GM23338 (cell line): ENCODE data around the gene MRPL1. TPM values are rescaled to one million over a fixed set of nuclear protein-coding genes. Genes with fewer than 3 reads are reported as not detected.

Source experiments
- ATAC-seq: fragments of 200-7000 bp; cut with Tn5 transposase; 3 replicates; pipeline ENCODE4 v1.9.1; 2020
- DNase-seq: peaks from one replicate; pipeline ENCODE4 v3.0.0-alpha.2; 2015; ENCODE audit warnings: low spot score
- H2AFZ ChIP-seq: fragments of 200-600 bp; sonication (generic); 2 replicates; pipeline ENCODE4 v1.8.0; 2016; ENCODE audit warnings: antibody characterized with exemption, mild to moderate bottlenecking, moderate library complexity
- H3F3A ChIP-seq: fragments of 200-600 bp; sonication (generic); replicated peaks from 2 replicates; pipeline ENCODE4 v1.8.0; 2017; ENCODE audit warnings: antibody characterized with exemption, mixed run types, low read depth
- H3K27ac ChIP-seq: fragments of 200-600 bp; sonication (generic); 2 replicates; pipeline ENCODE4 v1.6.1; 2016; ENCODE audit warnings: low read depth
- H3K27me3 ChIP-seq: fragments of 200-600 bp; sonication (generic); 2 replicates; pipeline ENCODE4 v1.8.0; 2016; ENCODE audit warnings: mild to moderate bottlenecking, mixed run types, moderate library complexity; ENCODE audit not compliant: insufficient read depth
- H3K36me3 ChIP-seq: fragments of 200-600 bp; sonication (generic); 2 replicates; pipeline ENCODE4 v1.8.0; 2016; ENCODE audit warnings: mild to moderate bottlenecking; ENCODE audit not compliant: insufficient read depth
- H3K4me1 ChIP-seq: fragments of 200-600 bp; sonication (generic); 2 replicates; pipeline ENCODE4 v1.8.0; 2016; ENCODE audit warnings: mild to moderate bottlenecking, moderate library complexity; ENCODE audit not compliant: insufficient read depth
- H3K4me2 ChIP-seq: fragments of 200-600 bp; sonication (generic); 2 replicates; pipeline ENCODE4 v1.7.1; 2017; ENCODE audit warnings: mixed run types
- H3K4me3 ChIP-seq: fragments of 200-600 bp; sonication (generic); 2 replicates; pipeline ENCODE4 v1.6.1; 2016; ENCODE audit warnings: mixed run types
- H3K79me2 ChIP-seq: fragments of 200-600 bp; sonication (generic); replicated peaks from 2 replicates; pipeline ENCODE4 v1.8.0; 2017; ENCODE audit warnings: mild to moderate bottlenecking; ENCODE audit not compliant: insufficient read depth
- H3K9me2 ChIP-seq: fragments of 200-600 bp; sonication (generic); 2 replicates; pipeline ENCODE4 v1.8.0; 2017; ENCODE audit not compliant: insufficient read depth
- H4K20me1 ChIP-seq: fragments of 200-600 bp; sonication (generic); replicated peaks from 2 replicates; pipeline ENCODE4 v1.8.0; 2017; ENCODE audit warnings: mild to moderate bottlenecking; ENCODE audit not compliant: insufficient read depth
- H3K27ac Mint-ChIP-seq: 2 replicates; pipeline ENCODE4 v1.8.0; 2020; ENCODE audit warnings: inconsistent platforms, mild to moderate bottlenecking, moderate library complexity, mixed read lengths
- H3K27me3 Mint-ChIP-seq: 3 replicates; pipeline ENCODE4 v1.8.0; 2022; ENCODE audit warnings: low read depth, mild to moderate bottlenecking, moderate library complexity, mixed read lengths, inconsistent platforms; ENCODE audit not compliant: insufficient read depth, poor library complexity
- H3K36me3 Mint-ChIP-seq: 3 replicates; pipeline ENCODE4 v1.8.0; 2021; ENCODE audit warnings: low read depth, mild to moderate bottlenecking, inconsistent platforms, moderate library complexity, mixed read lengths
- H3K4me1 Mint-ChIP-seq: 3 replicates; pipeline ENCODE4 v1.8.0; 2020; ENCODE audit warnings: mild to moderate bottlenecking, inconsistent platforms, mixed read lengths
- H3K4me3 Mint-ChIP-seq: 3 replicates; pipeline ENCODE4 v1.8.0; 2021; ENCODE audit warnings: moderate library complexity, mild to moderate bottlenecking, inconsistent platforms, mixed read lengths
- H3K9me3 Mint-ChIP-seq: 3 replicates; pipeline ENCODE4 v1.8.0; 2020; ENCODE audit warnings: moderate library complexity, mild to moderate bottlenecking, inconsistent platforms, mixed read lengths
- CREB1 ChIP-seq: fragments of 250-450 bp; sonication (Bioruptor Pico); IDR thresholded peaks from 2 replicates; pipeline ENCODE4 v1.5.0; 2020; ENCODE audit warnings: low read depth, mild to moderate bottlenecking, moderate library complexity
- CTCF ChIP-seq, 2 experiments: fragments of 200-600 bp in 1 of 2; sonication (generic) in 1 of 2; conservative IDR thresholded peaks; 2 replicates each; pipeline versions ENCODE4 v1.5.1 to v1.6.1; 2016 to 2017; ENCODE audit warnings: antibody characterized with exemption in 2 of 2, low read depth in 2 of 2, mild to moderate bottlenecking in 2 of 2, moderate library complexity in 1 of 2
- ETS1 ChIP-seq: IDR thresholded peaks from 2 replicates; pipeline ENCODE4 v1.6.1; 2016; ENCODE audit warnings: antibody characterized with exemption
- EZH2 ChIP-seq: fragments of 200-600 bp; sonication (generic); IDR thresholded peaks from one replicate; pipeline ENCODE4 v1.8.0; 2017; ENCODE audit warnings: antibody characterized with exemption, mild to moderate bottlenecking, low read depth; ENCODE audit not compliant: unreplicated experiment
- JUNB ChIP-seq: IDR thresholded peaks from one replicate; pipeline ENCODE4 v1.6.1; 2016; ENCODE audit warnings: antibody characterized with exemption; ENCODE audit not compliant: unreplicated experiment
- NANOG ChIP-seq: IDR thresholded peaks from 2 replicates; pipeline ENCODE4 v1.6.1; 2016; ENCODE audit warnings: antibody characterized with exemption, borderline replicate concordance
- POLR2AphosphoS5 ChIP-seq: IDR thresholded peaks from 2 replicates; pipeline ENCODE4 v1.6.1; 2016; ENCODE audit warnings: antibody characterized with exemption, low read depth
- REST ChIP-seq: IDR thresholded peaks from one replicate; pipeline ENCODE4 v1.6.1; 2018; ENCODE audit warnings: antibody characterized with exemption; ENCODE audit not compliant: unreplicated experiment
- STAT1 ChIP-seq: IDR thresholded peaks from one replicate; pipeline ENCODE4 v1.6.1; 2016; ENCODE audit warnings: antibody characterized with exemption; ENCODE audit not compliant: unreplicated experiment
- ZNF114 ChIP-seq: fragments of 250-450 bp; sonication (Bioruptor Pico); IDR thresholded peaks from 2 replicates; pipeline ENCODE4 v1.5.0; 2020; ENCODE audit warnings: mild to moderate bottlenecking, moderate library complexity
- ZNF331 ChIP-seq: fragments of 250-450 bp; sonication (Bioruptor Pico); IDR thresholded peaks from 2 replicates; pipeline ENCODE4 v1.5.0; 2020; ENCODE audit warnings: low read depth, mild to moderate bottlenecking, moderate library complexity
- ZNF462 ChIP-seq: fragments of 250-450 bp; sonication (Bioruptor Pico); IDR thresholded peaks from 2 replicates; pipeline ENCODE4 v1.5.0; 2020; ENCODE audit warnings: mild to moderate bottlenecking, moderate library complexity
- polyA plus RNA-seq: library from polyadenylated mRNA; unstranded; fragments of >200 nt; fragmentation: Nextera tagmentation; extraction: Ambion mirVana; gene quantifications from 2 replicates; pipeline ENCODE4 v1.2.1, GENCODE V29; 2016
- total RNA-seq: library from RNA; depleted of rRNA; stranded (reverse); fragments of >200 nt; shearing (Covaris generic); gene quantifications from 2 replicates; pipeline ENCODE4 v1.2.3, GENCODE V29; 2014

The MRPL1 gene
- total and polyA plus RNA-seq, 2 experiments from 2014 or later: 29.2 to 46.5 TPM

- Histone ChIP-seq H3K27me3 (no peaks in the 10 kb centered on the region), H3F3A (no peaks in the 10 kb centered on the region), H3K9me2 (peaks cover 17% of the 10 kb centered on the region), H4K20me1 (no peaks in the 10 kb centered on the region), H2AFZ (no peak overlapping the region), H3K4me1 (peaks cover 25% of the 10 kb centered on the region), H3K36me3 (no peaks in the 10 kb centered on the region), H3K4me2 (no peak overlapping the region), H3K27ac (no peak overlapping the region), H3K79me2 (no peaks in the 10 kb centered on the region), H3K4me3 (no peak overlapping the region)
- H3K4me1 Mint-ChIP-seq: peaks cover 39% of the 10 kb centered on the region
- ATAC-seq: no peak
- no peak for DNase-seq
- no peaks in the 10 kb centered on the region; the same call in 2 of the 3 replicates for H3K9me3 Mint-ChIP-seq
- no peaks in the 10 kb centered on the region for H3K36me3 Mint-ChIP-seq
- no peak overlapping the region for H3K4me3 Mint-ChIP-seq
- TF ChIP-seq ETS1 (no peak), ZNF114 (CRISPR knock-in tag) (no peak), ZNF462 (CRISPR knock-in tag) (no peak), EZH2 (no peak), JUNB (no peak), STAT1 (no peak), ZNF331 (CRISPR knock-in tag) (no peak), CTCF (conservative IDR thresholded peaks at IDR 0.05; ENCODE audit: low read depth in 2 of 2) (no peak), REST (no peak), NANOG (no peak), POLR2AphosphoS5 (no peak), CREB1 (CRISPR knock-in tag) (no peak)
- H3K27ac Mint-ChIP-seq: no peak overlapping the region
- no peaks in the 10 kb centered on the region for H3K27me3 Mint-ChIP-seq
These were observed 128.3 kb downstream of the MRPL1 start for GRCh38 chr4:77990904-77991358.
